Measurements from ENCODE around the gene FMNL3. TPM values are rescaled to one million over a fixed set of nuclear protein-coding genes. Genes with fewer than 3 reads are reported as not detected.

The FMNL3 gene
- total and polyA plus RNA-seq, 2 of the 13 experiments (the other 11 are each of a cell fraction or from before 2014, with no cell fraction given) = 0.44 to 1.1 TPM

DNA sequence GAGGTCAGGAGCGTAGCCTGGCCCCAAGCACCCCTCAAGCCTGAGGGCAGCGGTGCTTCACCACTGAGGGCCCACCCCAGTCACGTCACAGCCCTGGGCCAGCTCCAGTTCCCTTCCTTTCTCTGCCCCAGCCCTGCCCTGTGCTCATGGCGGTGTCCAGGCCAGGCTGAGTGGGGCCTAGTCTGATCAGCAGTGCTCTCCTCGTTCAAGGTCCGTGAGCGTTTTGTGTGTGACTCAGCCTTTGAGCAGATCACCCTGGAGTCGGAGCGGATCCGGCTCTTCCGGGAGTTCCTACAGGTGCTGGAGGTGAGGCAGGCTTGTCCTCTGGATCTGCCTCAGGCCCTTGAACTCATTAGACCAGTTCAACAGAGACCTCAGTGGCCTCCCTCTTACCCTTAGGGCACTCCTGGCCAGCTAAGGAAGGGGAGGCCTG, 64.8 kb downstream of the FMNL3 start (continued):
- no peak for TF ChIP-seq MTA3 (CRISPR knock-in tag; IDR thresholded peaks at IDR 0.05)
- no peak for TF ChIP-seq ZC3H4 (CRISPR knock-in tag; IDR thresholded peaks at IDR 0.05; ENCODE audit: borderline replicate concordance)
- no peak for TF ChIP-seq ZNF558 (CRISPR knock-in tag; IDR thresholded peaks at IDR 0.05; ENCODE audit: borderline replicate concordance)
- TF ChIP-seq ZNF775 (CRISPR knock-in tag; IDR thresholded peaks at IDR 0.05; ENCODE audit: borderline replicate concordance) = no peak
- no peak for TF ChIP-seq ZNF276 (CRISPR knock-in tag; IDR thresholded peaks at IDR 0.05; ENCODE audit: low read depth)
- TF ChIP-seq SIX4 (CRISPR knock-in tag; IDR thresholded peaks at IDR 0.05) = 0 out of 2 replicates have a peak, but pooled peaks have one; percentile 19
- 0 out of 2 replicates have a peak, but pooled peaks have one; percentile 6 for TF ChIP-seq STAG1 (CRISPR knock-in tag; IDR thresholded peaks at IDR 0.05)
- 0 out of 2 replicates have a peak, but pooled peaks have one; percentile 17 for TF ChIP-seq LCORL (IDR thresholded peaks at IDR 0.05)
- TF ChIP-seq LCORL (CRISPR knock-in tag; IDR thresholded peaks at IDR 0.05) = peak; percentile 78
- peak; percentile 85; the same call in 1 of the 2 replicates for TF ChIP-seq YEATS2 (CRISPR knock-in tag; IDR thresholded peaks at IDR 0.05; ENCODE audit: borderline replicate concordance)
- TF ChIP-seq ZNF75D (CRISPR knock-in tag; IDR thresholded peaks at IDR 0.05; ENCODE audit: borderline replicate concordance) = no peak
- TF ChIP-seq NR2F6 (IDR thresholded peaks at IDR 0.05) = no peak
- TF ChIP-seq NR2F6 (CRISPR knock-in tag; IDR thresholded peaks at IDR 0.05) = peak; percentile 29; the same call in 1 of the 2 replicates
- TF ChIP-seq SMARCE1 (IDR thresholded peaks at IDR 0.05; ENCODE audit: borderline replicate concordance) = no peak
- no peak for TF ChIP-seq ZNF704 (CRISPR knock-in tag; IDR thresholded peaks at IDR 0.05; ENCODE audit: borderline replicate concordance)
- peak; percentile 98 for TF ChIP-seq ZBTB38 (CRISPR knock-in tag; IDR thresholded peaks at IDR 0.05)
- no peak for TF ChIP-seq NR3C1 (CRISPR knock-in tag; IDR thresholded peaks at IDR 0.05)
- TF ChIP-seq BORCS8-MEF2B (CRISPR knock-in tag; IDR thresholded peaks at IDR 0.05) = peak; percentile 74
- no peak for TF ChIP-seq TEAD2 (CRISPR knock-in tag; IDR thresholded peaks at IDR 0.05)
- peak; percentile 27 for TF ChIP-seq AGO1 (IDR thresholded peaks at IDR 0.05; ENCODE audit: low read depth, low read length, poor library complexity, severe bottlenecking)
- TF ChIP-seq, protein P1, sequence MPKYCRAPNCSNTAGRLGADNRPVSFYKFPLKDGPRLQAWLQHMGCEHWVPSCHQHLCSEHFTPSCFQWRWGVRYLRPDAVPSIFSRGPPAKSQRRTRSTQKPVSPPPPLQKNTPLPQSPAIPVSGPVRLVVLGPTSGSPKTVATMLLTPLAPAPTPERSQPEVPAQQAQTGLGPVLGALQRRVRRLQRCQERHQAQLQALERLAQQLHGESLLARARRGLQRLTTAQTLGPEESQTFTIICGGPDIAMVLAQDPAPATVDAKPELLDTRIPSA (CRISPR knock-in tag; IDR thresholded peaks at IDR 0.05; ENCODE audit: borderline replicate concordance) = no peak
- peak; percentile 83 for TF ChIP-seq POLR2G (IDR thresholded peaks at IDR 0.05; ENCODE audit: low read depth, low read length)
- TF ChIP-seq, protein P2, sequence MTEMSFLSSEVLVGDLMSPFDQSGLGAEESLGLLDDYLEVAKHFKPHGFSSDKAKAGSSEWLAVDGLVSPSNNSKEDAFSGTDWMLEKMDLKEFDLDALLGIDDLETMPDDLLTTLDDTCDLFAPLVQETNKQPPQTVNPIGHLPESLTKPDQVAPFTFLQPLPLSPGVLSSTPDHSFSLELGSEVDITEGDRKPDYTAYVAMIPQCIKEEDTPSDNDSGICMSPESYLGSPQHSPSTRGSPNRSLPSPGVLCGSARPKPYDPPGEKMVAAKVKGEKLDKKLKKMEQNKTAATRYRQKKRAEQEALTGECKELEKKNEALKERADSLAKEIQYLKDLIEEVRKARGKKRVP (CRISPR knock-in tag; IDR thresholded peaks at IDR 0.05) = no peak
- TF ChIP-seq ARNT2 (CRISPR knock-in tag; IDR thresholded peaks at IDR 0.05; ENCODE audit: low read depth) = no peak
- peak; percentile 86 for TF ChIP-seq HNF4A (CRISPR knock-in tag; IDR thresholded peaks at IDR 0.05)
- peak; percentile 63 to 65 for TF ChIP-seq POLR2A (IDR thresholded peaks at IDR 0.05; ENCODE audit: insufficient read depth in 1 of 2, low read depth in 2 of 2, low read length in 2 of 2)
- TF ChIP-seq JUND (CRISPR knock-in tag; IDR thresholded peaks at IDR 0.05) = peak; percentile 77; the same call in 1 of the 2 replicates
- no peak for TF ChIP-seq TOE1 (CRISPR knock-in tag; IDR thresholded peaks at IDR 0.05)
